Measurements from ENCODE around the gene EFHD2. TPM values are rescaled to one million over a fixed set of nuclear protein-coding genes. Genes with fewer than 3 reads are reported as not detected.

The EFHD2 gene
- total and polyA plus RNA-seq, 9 donors, result 18.3 to 40.8 (median 33.3) TPM

GRCh38 chr1:15411593-15412137 is 2.0 kb downstream of the EFHD2 start:
- Histone ChIP-seq H3K9me3 (replicated peaks; ENCODE audit: control insufficient read depth, low read depth, low read length) (no peaks in the 10 kb centered on the region), H3K4me1 (ENCODE audit: control insufficient read depth, insufficient read depth, low read length) (peaks cover 68% of the 10 kb centered on the region), H3K4me3 (ENCODE audit: low read length) (peak overlapping the region; percentile 79), H3K27me3 (ENCODE audit: control insufficient read depth, insufficient read depth, low read length) (peaks cover 3% of the 10 kb centered on the region), H3K27ac (ENCODE audit: low read length) (no peak overlapping the region), H3K36me3 (ENCODE audit: control insufficient read depth, insufficient read depth, low read length) (peaks cover 5% of the 10 kb centered on the region)
- WGBS (ENCODE audit: insufficient coverage), result 54% methylated on average over 6 of the region's 12 CpGs
- peak; percentile 69 for DNase-seq

DNA sequence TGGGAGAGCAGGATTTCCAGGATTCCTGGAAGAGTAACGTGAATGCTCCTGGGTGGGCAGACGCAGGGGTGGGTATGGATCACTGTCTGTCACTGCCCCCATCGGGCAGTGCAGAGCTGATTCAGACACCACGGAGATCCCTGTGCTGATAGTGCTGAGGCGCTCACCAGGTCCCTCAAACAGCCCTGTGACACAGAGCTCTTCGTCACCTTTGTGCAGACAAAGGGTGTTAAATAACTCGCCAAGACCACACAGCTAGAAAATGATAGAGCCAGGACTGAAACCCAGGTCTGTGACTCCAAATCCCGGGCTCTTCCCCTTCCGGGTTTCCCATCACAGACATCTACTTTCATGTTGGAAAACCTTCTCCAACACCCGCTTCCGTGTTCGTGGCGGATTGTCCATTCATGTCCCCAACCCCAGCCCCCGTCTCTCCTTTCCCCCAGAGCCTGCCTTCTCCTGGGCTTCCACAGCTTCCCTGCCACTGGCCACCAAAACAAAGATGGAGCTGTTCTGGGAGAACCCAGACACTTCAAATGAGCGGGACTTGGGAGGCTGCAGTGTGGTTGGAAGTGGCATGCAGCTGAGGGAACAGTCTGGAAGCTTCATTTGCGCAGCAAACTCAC is 2.6 kb downstream of the EFHD2 start:
- H3K27me3 ChIP-seq (ENCODE audit: control insufficient read depth, insufficient read depth, low read length), result peaks cover 3% of the 10 kb centered on the region
- H3K36me3 ChIP-seq (ENCODE audit: control insufficient read depth, insufficient read depth, low read length), result peaks cover 5% of the 10 kb centered on the region
- no peak overlapping the region for H3K27ac ChIP-seq (ENCODE audit: low read length)
- WGBS (ENCODE audit: insufficient coverage), result 46% methylated on average over 10 of the region's 16 CpGs
- no peak for DNase-seq
- H3K4me3 ChIP-seq (ENCODE audit: low read length), result peak overlapping the region; percentile 13
- no peaks in the 10 kb centered on the region for H3K9me3 ChIP-seq (replicated peaks; ENCODE audit: control insufficient read depth, low read depth, low read length)
- H3K4me1 ChIP-seq (ENCODE audit: control insufficient read depth, insufficient read depth, low read length), result peaks cover 63% of the 10 kb centered on the region

DNA sequence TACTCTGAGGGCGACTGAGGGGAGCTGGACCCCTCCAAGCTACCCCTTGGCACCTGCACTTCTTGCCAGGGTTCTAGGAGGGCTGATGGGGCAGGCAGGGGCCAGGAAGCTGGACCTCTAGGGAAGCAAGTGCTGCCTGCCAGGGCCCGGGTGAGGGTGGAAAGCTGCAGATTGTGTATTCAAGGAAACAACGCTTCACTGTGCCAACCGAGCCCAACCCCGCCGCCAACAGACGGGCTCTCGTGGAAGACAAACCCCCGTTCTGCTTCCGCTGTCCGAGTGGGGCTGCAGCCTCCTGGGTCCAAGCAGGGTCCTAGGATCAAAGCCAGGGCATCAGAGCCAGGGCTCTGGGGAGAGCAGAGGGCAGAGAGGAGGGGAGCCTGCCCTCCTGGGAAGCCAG is 3.2 kb downstream of the EFHD2 start:
- H3K27me3 ChIP-seq (ENCODE audit: control insufficient read depth, insufficient read depth, low read length), result peaks cover 3% of the 10 kb centered on the region
- DNase-seq, result no peak
- H3K9me3 ChIP-seq (replicated peaks; ENCODE audit: control insufficient read depth, low read depth, low read length), result no peaks in the 10 kb centered on the region
- H3K36me3 ChIP-seq (ENCODE audit: control insufficient read depth, insufficient read depth, low read length), result peaks cover 5% of the 10 kb centered on the region
- no peak overlapping the region for H3K27ac ChIP-seq (ENCODE audit: low read length)
- H3K4me3 ChIP-seq (ENCODE audit: low read length), result no peak overlapping the region
- 81% methylated on average over 10 of the region's 11 CpGs for WGBS (ENCODE audit: insufficient coverage)
- peaks cover 59% of the 10 kb centered on the region for H3K4me1 ChIP-seq (ENCODE audit: control insufficient read depth, insufficient read depth, low read length)

DNA sequence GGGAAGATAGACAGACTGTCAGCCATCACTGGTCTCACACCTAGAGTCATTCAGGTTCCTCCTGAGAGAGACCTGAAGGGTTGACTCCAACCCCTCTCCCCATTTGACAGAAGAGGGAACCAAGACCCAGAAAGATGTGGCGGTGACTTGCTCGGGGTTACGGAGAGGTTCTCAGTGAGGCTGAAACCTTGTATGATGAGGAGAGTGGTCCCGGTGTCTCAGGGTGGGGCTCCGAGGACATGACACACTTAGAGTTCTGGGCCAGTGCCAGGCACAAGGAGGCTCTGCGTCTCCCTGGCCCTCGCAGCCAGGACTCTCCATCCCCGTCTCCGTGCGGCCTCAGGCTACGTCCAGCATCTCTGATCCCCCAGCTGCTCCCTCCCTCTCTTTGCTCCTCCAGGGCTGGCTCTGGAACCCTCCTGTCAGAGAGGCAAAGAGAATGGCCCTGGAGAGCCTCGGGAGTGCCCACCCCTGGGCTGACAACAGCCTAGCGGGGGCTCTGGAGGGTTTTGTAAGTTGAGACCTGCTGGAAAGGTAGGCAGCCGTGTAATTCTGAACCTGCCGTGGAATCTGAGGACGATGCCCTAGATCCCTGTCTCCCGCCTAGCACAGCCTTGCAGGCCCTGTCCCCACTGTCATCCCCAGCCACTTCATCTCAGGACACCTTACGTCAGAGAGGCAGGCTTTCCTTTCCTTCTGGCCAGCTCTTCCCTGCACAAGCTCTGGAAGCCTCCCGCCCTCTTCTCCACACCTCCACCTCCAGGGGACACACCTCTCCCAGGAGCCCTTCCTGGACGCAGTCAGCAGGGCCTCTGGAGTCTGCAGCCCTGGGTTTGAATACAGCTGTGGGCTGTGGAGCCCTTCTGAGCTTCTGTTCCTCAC is 4.1 kb downstream of the EFHD2 start:
- peaks cover 3% of the 10 kb centered on the region for H3K27me3 ChIP-seq (ENCODE audit: control insufficient read depth, insufficient read depth, low read length)
- H3K36me3 ChIP-seq (ENCODE audit: control insufficient read depth, insufficient read depth, low read length), result peaks cover 5% of the 10 kb centered on the region
- no peak overlapping the region for H3K4me3 ChIP-seq (ENCODE audit: low read length)
- no peaks in the 10 kb centered on the region for H3K9me3 ChIP-seq (replicated peaks; ENCODE audit: control insufficient read depth, low read depth, low read length)
- H3K27ac ChIP-seq (ENCODE audit: low read length), result no peak overlapping the region
- 75% methylated on average over 18 of the region's 20 CpGs for WGBS (ENCODE audit: insufficient coverage)
- no peak for DNase-seq
- H3K4me1 ChIP-seq (ENCODE audit: control insufficient read depth, insufficient read depth, low read length), result peaks cover 56% of the 10 kb centered on the region

DNA sequence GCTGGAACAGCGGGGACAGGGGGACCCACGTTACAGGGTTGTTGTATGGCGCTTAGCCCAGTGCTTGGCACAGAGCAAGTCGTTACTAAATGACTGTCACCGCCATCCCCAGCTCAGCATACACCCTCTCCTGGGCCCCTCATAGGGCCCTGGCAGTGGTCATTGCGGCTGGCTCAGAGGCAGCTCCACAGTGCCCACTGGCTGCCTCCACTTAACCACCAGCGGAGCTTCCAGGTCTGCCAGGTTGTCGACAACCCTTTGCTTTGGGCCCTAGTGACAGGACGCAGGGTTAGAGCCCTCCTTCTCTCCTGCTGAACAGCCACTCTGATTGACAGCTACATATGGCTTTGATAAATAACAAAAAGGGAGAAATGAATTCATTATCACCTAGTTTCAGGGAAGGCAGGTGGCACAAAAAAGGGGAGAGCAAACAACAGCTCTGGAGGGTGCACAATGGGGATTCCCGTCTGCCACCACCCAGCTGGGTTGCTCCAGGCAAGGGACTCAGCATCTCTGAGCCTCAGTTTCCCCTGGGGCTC is 4.8 kb downstream of the EFHD2 start:
- Histone ChIP-seq H3K9me3 (replicated peaks; ENCODE audit: control insufficient read depth, low read depth, low read length) (no peaks in the 10 kb centered on the region), H3K4me1 (ENCODE audit: control insufficient read depth, insufficient read depth, low read length) (peaks cover 51% of the 10 kb centered on the region), H3K27me3 (ENCODE audit: control insufficient read depth, insufficient read depth, low read length) (no peaks in the 10 kb centered on the region), H3K36me3 (ENCODE audit: control insufficient read depth, insufficient read depth, low read length) (peaks cover 5% of the 10 kb centered on the region), H3K27ac (ENCODE audit: low read length) (no peak overlapping the region), H3K4me3 (ENCODE audit: low read length) (no peak overlapping the region)
- 90% methylated on average over 8 of the region's 10 CpGs for WGBS (ENCODE audit: insufficient coverage)
- DNase-seq, result no peak

DNA sequence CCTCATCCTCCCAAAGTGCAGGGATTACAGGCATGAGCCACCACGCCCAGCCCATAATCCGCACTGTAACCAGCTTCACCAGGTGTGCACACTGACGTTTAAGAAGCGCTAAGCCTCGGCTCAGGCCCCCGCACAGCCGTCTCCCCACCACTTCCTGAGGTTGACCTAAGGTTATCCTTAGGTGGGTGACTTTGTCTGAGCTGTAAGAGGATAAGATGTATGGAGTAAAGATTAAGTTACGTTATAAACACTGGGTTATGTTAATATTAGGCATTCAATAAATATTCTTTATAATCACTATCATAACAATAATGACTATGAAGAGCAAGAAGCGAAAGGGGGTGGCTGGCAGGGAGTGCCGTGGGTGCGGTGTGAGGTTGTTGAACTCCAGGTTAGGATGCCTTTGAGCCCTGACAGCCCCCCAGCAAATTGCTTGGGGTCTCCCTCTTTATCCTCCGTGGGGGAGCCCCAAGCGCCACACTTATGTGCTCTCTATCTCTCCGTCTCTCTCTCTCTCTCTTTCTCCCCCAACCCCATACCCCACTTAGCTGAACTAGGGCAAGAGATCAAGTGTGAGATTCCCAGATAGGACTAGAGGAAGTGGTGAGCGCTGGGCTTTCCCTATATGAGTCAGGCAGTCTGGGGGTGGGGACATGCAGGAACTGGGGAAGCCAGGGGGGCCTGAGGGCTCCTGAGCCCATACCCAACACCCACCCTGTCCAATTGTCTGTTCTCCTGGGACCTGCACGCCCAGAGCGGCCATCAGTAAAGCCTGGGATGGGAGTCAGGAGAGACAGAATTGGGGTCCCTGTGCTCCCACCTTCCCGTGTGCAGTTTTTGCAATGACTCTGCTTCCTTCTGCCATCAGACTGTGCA is 7.6 kb downstream of the EFHD2 start:
- H3K9me3 ChIP-seq (replicated peaks; ENCODE audit: control insufficient read depth, low read depth, low read length), result no peaks in the 10 kb centered on the region
- peaks cover 41% of the 10 kb centered on the region for H3K4me1 ChIP-seq (ENCODE audit: control insufficient read depth, insufficient read depth, low read length)
- H3K27me3 ChIP-seq (ENCODE audit: control insufficient read depth, insufficient read depth, low read length), result no peaks in the 10 kb centered on the region
- H3K36me3 ChIP-seq (ENCODE audit: control insufficient read depth, insufficient read depth, low read length), result peaks cover 5% of the 10 kb centered on the region
- no peak overlapping the region for H3K4me3 ChIP-seq (ENCODE audit: low read length)
- peak; percentile 56 for DNase-seq
- no peak overlapping the region for H3K27ac ChIP-seq (ENCODE audit: low read length)
- WGBS (ENCODE audit: insufficient coverage), result 82% methylated on average over 3 of the region's 18 CpGs

- Histone ChIP-seq H3K4me3 (ENCODE audit: low read length) (no peak overlapping the region), H3K4me1 (ENCODE audit: control insufficient read depth, insufficient read depth, low read length) (peaks cover 33% of the 10 kb centered on the region), H3K27ac (ENCODE audit: low read length) (no peak overlapping the region), H3K27me3 (ENCODE audit: control insufficient read depth, insufficient read depth, low read length) (no peaks in the 10 kb centered on the region), H3K36me3 (ENCODE audit: control insufficient read depth, insufficient read depth, low read length) (peaks cover 5% of the 10 kb centered on the region), H3K9me3 (replicated peaks; ENCODE audit: control insufficient read depth, low read depth, low read length) (no peaks in the 10 kb centered on the region)
- WGBS (ENCODE audit: insufficient coverage), result 71% methylated on average over 12 of the region's 18 CpGs
- no peak for DNase-seq
Observed at GRCh38 chr1:15418806-15419515, 9.3 kb downstream of the EFHD2 start.

- no peak for DNase-seq
- 81% methylated on average over 5 of the region's 8 CpGs for WGBS (ENCODE audit: insufficient coverage)
- no peak overlapping the region for H3K27ac ChIP-seq (ENCODE audit: low read length)
- no peak overlapping the region for H3K4me3 ChIP-seq (ENCODE audit: low read length)
- peaks cover 3% of the 10 kb centered on the region for H3K36me3 ChIP-seq (ENCODE audit: control insufficient read depth, insufficient read depth, low read length)
- no peaks in the 10 kb centered on the region for H3K27me3 ChIP-seq (ENCODE audit: control insufficient read depth, insufficient read depth, low read length)
- no peaks in the 10 kb centered on the region for H3K9me3 ChIP-seq (replicated peaks; ENCODE audit: control insufficient read depth, low read depth, low read length)
- peaks cover 43% of the 10 kb centered on the region for H3K4me1 ChIP-seq (ENCODE audit: control insufficient read depth, insufficient read depth, low read length)
Observed at GRCh38 chr1:15420853-15421465, 11.3 kb downstream of the EFHD2 start.

DNA sequence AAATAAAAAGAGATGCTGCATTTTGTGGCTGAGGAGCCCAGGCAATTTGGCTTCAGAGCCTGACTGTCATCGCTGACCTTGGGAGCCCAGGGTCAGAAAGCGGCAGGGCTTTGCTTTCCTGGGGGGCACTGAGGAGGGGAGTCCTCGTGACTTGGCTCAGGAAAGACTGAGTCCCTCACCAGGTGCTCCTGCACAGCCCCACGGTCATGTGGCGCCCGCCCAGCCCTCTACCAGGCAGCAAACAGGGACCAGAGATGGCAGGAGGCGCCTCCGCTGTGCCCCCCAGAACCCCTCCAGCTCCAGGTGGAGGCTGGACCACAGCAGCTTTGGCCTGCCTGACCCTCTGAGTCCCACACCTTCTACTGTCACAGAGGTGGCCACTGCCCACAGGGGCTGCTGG is 13.2 kb downstream of the EFHD2 start:
- no peaks in the 10 kb centered on the region for H3K9me3 ChIP-seq (replicated peaks; ENCODE audit: control insufficient read depth, low read depth, low read length)
- H3K27me3 ChIP-seq (ENCODE audit: control insufficient read depth, insufficient read depth, low read length), result no peaks in the 10 kb centered on the region
- no peak overlapping the region for H3K4me3 ChIP-seq (ENCODE audit: low read length)
- DNase-seq, result no peak
- no peak overlapping the region for H3K27ac ChIP-seq (ENCODE audit: low read length)
- peaks cover 7% of the 10 kb centered on the region for H3K36me3 ChIP-seq (ENCODE audit: control insufficient read depth, insufficient read depth, low read length)
- 88% methylated on average over 8 of the region's 8 CpGs for WGBS (ENCODE audit: insufficient coverage)
- peaks cover 56% of the 10 kb centered on the region for H3K4me1 ChIP-seq (ENCODE audit: control insufficient read depth, insufficient read depth, low read length)

Data from muscle of leg (tissue), 11 donors.